Hindlimb muscle (tissue), 1 donor: ENCODE measurements around the gene PHOSPHO2. TPM values are rescaled to one million over a fixed set of nuclear protein-coding genes. Genes with fewer than 3 reads are reported as not detected.

Experiments used
- DNase-seq: peaks from one replicate; pipeline ENCODE4 v3.0.0-alpha.2; 2013
- polyA plus RNA-seq: library from polyadenylated mRNA; unstranded; fragments of 120-200 nt; gene quantifications from one replicate; pipeline ENCODE4 v1.2.1, GENCODE V29; 2013; ENCODE audit not compliant: insufficient read length

Gene PHOSPHO2, protein sequence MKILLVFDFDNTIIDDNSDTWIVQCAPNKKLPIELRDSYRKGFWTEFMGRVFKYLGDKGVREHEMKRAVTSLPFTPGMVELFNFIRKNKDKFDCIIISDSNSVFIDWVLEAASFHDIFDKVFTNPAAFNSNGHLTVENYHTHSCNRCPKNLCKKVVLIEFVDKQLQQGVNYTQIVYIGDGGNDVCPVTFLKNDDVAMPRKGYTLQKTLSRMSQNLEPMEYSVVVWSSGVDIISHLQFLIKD
- polyA plus RNA-seq: 4.1 TPM

DNA sequence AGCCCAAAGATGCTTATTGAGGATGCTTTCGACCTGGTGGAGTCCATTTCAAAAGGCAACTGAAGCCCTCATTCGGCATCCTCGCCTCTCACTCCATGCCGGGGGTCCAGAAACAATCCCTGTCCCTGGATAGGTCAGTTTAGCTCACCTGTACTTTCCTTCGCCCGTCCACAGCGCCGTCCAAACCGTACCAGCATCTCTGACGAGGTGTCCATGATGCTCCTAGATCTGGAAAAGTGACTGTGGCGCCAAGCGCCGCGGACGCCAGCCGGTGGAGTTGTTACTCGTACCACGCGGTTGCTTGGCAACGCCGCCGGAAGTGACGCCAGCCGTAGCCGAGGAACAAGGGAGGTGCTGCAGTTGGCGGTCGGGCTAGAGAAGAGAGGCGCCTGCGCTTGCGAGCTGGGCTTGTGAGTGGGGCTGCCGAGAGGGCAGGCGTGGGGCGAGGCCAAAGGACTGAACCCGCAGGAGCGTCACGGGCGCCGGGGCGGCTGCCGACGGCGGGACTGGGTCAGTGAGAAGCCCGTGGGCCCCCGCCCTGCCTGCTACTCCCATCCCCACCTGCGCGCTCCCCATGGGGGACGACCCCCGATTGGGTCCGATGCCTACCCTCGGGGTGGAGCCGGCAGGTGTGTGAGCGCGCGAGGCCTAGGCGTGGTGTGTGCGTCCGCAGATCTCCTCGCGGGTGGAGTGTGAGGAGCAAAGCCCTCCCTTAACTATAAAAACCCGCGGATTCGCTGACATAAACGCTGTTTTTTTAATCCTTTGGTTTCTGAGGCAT is at the start of gene PHOSPHO2, which contains the start of gene CFAP210:
PHOSPHO2 (plus strand) TSS at position 357 of the 781 bp plus-strand sequence. CDS start 6,503 bp downstream, outside the sequence.
CFAP210 (minus strand) TSS at position 293 of the 781 bp plus-strand sequence; CDS start at position 215, 78 bp downstream.
- DNase-seq: peak; percentile 96

- DNase-seq: no peak
These were observed 46.8 kb upstream of the PHOSPHO2 start for GRCh38 chr2:169647496-169647895.

DNA sequence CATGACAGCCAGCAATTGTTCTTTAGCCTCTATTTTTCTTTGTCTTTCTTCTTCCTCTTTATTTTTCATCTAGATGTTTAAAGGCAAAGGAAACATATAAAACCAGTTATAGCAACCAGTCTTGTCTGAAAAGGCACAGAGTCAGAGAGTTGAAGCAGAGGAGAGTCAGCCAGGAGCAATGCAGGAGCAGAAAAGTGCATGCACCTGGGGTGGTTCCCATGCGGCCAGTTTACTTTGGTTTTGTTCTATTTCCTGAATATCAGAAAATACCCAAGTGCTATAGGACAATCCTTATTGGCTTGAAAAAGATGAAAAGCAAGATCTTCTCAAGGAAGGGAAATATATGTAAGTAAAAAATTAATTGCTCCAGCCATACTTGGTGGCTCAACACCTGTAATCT is 45.0 kb upstream of the PHOSPHO2 start:
- DNase-seq: no peak

- no peak for DNase-seq
These were observed 40.6 kb upstream of the PHOSPHO2 start for GRCh38 chr2:169653636-169654035.

DNA sequence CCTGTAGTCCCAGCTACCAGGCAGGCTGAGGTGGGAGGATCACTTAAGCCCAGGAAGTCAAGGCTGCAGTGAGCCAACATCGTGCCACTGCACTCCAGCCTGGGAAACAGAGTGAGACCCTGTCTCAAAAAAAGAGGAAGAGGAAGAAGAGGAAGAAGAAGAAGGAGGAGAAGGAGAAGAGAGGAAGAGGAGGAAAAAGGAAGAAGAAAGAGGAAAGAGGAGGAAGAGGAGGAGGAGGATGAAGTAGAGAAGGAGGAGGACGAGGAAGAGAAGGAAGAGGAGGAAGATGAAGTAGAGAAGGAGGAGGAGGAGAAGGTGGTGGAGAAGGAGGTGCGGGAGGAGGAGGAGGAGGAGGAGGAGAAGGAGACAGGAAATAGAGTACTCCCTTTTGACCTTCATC is 38.1 kb upstream of the PHOSPHO2 start:
- DNase-seq: no peak

GRCh38 chr2:169658877-169659276 is 35.4 kb upstream of the PHOSPHO2 start:
- DNase-seq: no peak

GRCh38 chr2:169659320-169659719 is 34.9 kb upstream of the PHOSPHO2 start:
- no peak for DNase-seq

GRCh38 chr2:169661265-169661664 is 33.0 kb upstream of the PHOSPHO2 start:
- DNase-seq: no peak

- DNase-seq: no peak
These were observed 31.5 kb upstream of the PHOSPHO2 start for GRCh38 chr2:169662744-169663143.

DNA sequence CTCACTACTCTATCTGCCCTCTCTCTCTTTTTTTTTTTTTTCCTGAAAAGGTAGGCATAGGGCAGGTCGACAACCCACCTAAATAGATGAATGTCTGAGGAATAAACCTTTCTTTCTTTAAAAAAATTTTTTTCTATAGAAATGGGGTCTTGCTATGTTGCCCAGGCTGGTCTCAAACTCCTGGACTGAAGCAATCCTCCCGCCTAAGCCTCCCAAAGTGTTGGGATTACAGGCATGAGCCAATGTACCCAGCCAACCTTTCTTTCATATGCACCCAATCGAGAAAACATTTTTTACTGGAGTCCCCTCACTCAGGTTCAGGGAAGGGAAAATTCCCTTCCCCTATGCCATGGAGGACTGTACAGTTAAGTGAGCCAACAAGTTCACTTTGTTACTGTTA is 31.0 kb upstream of the PHOSPHO2 start:
- no peak for DNase-seq

DNA sequence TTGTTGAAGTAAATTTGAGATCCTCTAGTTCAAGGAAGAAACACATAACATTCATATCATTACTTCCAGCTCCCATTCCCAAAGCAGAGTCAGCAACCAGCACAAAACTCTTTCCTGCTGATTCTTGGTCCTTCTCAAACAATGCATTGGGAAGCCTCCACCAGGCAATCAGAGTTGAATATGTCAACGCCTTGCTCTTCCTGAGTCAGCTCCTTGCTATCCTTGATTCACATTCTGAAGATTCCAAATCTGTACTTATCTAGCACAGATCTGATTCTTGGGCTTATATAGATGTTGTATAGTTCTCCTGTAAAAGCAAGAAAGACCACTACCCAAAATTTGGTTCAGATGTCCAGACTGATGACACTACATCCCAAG is 29.7 kb upstream of the PHOSPHO2 start:
- no peak for DNase-seq

GRCh38 chr2:169664978-169665930 is 29.0 kb upstream of the PHOSPHO2 start:
- no peak for DNase-seq

GRCh38 chr2:169667583-169667982 is 26.7 kb upstream of the PHOSPHO2 start:
- DNase-seq: no peak

- DNase-seq: no peak
These were observed 24.0 kb upstream of the PHOSPHO2 start for GRCh38 chr2:169670215-169670651.

- DNase-seq: no peak
These were observed 23.3 kb upstream of the PHOSPHO2 start for GRCh38 chr2:169670937-169671336.

- DNase-seq: no peak
These were observed 21.9 kb upstream of the PHOSPHO2 start for GRCh38 chr2:169672406-169672805.

DNA sequence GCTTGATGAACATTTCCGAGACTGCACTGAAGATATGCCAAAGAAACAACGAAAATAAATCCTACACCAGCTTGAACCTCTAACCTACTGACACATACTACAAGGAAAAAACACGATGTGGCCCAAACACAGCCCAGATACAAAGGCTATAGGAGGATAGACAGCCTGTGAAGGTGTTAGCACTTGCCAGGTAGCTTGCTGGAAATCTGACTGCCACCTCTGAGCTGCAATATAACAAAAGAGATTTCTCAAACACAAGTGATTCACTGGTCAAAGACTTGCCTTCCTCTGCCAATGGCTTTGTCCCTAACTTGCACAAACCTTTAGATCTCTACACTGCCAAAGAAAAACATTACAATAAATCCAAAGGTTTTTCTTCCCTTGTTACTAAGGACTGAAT is 21.2 kb upstream of the PHOSPHO2 start:
- no peak for DNase-seq

- DNase-seq: no peak
These were observed 20.3 kb upstream of the PHOSPHO2 start for GRCh38 chr2:169673921-169674320.

DNA sequence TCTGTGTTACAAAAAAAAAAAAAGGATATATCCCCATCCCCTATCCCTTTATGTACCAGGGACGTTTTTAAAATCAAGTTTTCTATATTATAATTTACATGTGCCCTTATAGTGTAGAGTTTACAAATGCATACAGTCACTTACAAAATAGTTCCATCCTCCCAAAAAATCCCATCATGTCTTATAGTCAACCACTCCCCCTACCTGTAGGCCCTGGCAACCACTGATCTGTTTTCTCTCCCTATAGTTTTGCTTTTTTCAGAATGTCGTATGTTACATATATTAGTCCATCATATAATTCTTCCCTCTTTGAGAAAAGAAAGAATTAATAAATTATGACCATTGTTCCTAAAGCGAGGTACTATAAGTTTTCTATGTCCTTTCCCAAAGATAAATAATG is 17.9 kb upstream of the PHOSPHO2 start:
- DNase-seq: no peak

DNA sequence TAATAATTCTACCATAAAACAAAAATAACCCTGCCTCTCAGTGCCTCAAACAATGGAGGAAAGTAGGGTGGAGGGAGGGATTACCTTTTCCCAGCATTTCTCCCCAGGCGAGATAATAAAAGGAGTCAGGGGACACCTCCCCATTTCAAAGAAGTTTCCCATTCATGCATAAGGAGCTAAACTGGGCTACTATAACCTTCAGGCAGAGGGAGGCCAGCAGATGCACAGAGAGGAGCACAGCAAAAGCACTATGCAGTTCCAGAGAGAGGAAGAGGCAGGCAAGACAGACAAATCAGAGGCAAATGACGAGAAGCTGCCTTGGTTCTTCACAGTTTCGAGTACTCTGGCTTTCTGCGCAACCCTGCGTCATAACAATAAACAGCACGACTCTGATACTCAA is 17.4 kb upstream of the PHOSPHO2 start:
- DNase-seq: no peak

DNA sequence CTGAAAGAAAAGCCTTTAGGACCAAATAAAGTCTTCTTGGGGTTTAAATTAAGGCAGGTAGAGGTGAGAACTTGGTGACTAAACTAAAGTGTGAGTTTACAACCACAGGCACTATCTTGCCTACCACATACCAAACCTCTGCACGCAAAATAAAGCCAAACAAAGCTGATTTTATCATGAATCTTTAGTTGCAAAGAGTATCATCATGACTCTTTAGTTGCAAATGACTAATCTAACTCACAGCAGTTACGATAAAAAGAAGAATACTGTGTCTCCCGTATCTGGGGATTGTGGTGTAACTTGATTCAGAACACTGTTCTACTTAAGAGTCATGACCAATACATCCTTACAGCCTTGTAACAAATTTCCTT is 11.2 kb upstream of the PHOSPHO2 start:
- no peak for DNase-seq

DNA sequence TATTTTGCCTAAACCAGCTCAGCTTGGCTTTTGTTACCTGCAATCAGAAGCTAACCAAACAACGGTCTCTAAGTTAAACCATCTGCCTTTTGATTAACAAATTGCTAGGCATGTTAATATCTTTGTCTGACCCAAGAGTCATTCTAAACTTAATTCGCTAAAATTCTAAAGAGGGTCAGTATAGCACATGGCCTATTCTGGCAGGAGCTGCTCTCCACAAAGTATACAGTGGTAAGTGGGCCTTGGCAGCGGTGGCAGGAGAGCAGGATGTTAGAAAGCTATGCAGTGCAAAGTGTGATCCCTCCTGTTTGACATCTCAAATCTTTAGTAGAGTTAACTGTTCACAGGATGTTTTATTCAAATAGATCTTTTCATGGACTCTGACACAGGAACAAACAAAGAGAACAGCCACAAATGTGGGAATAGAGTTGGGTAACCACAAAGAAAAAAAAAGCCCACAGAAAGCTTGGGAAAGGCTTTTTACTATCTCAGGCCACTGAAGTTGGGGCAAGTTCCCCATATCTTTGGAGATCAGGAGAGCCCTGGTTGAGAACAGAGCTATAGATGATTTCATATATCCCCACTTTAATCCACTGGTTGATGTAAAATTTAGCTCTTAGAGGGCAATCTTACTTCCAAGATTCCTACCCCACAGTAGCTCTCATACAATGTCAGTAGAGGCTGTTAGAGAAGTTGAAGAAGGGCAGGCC is 10.7 kb upstream of the PHOSPHO2 start:
- no peak for DNase-seq
